Endodermal cell (in vitro differentiated cells): Measurements from ENCODE around the gene TPM4. TPM values are rescaled to one million over a fixed set of nuclear protein-coding genes. Genes with fewer than 3 reads are reported as not detected.

Experiments used
- DNase-seq: peaks from one replicate; pipeline ENCODE4 v3.0.0-alpha.2; 2017
- H3K27ac ChIP-seq: 2 replicates; pipeline ENCODE4 v1.5.1; 2013; ENCODE audit warnings: mild to moderate bottlenecking, low read depth, low read length, moderate library complexity
- H3K27me3 ChIP-seq: 2 replicates; pipeline ENCODE4 v1.6.1; 2013; ENCODE audit warnings: mild to moderate bottlenecking, low read length, moderate library complexity; ENCODE audit not compliant: insufficient read depth, control insufficient read depth, poor library complexity, severe bottlenecking
- H3K36me3 ChIP-seq: 2 replicates; pipeline ENCODE4 v1.7.0; 2013; ENCODE audit warnings: mild to moderate bottlenecking, low read length, moderate library complexity; ENCODE audit not compliant: control insufficient read depth, insufficient read depth
- H3K4me1 ChIP-seq: one replicate; pipeline ENCODE4 v1.7.0; 2013; ENCODE audit warnings: low read length; ENCODE audit not compliant: control insufficient read depth, insufficient read depth
- H3K4me3 ChIP-seq: 2 replicates; pipeline ENCODE4 v1.5.1; 2013; ENCODE audit warnings: mild to moderate bottlenecking, low read length, moderate library complexity
- H3K9ac ChIP-seq: 2 replicates; pipeline ENCODE4 v1.6.1; 2013; ENCODE audit warnings: mild to moderate bottlenecking, low read length, moderate library complexity; ENCODE audit not compliant: poor library complexity, severe bottlenecking; ENCODE audit errors: extremely low read depth
- H3K9me3 ChIP-seq: 2 replicates; pipeline ENCODE4 v1.6.1; 2013; ENCODE audit warnings: mild to moderate bottlenecking, low read length, moderate library complexity; ENCODE audit not compliant: control insufficient read depth
- H3K27ac Mint-ChIP-seq: 2 replicates; pipeline ENCODE4 v1.8.0; 2020; ENCODE audit warnings: mixed read lengths
- H3K27me3 Mint-ChIP-seq: 2 replicates; pipeline ENCODE4 v1.8.0; 2021; ENCODE audit warnings: mild to moderate bottlenecking, mixed read lengths; ENCODE audit not compliant: insufficient read depth
- H3K36me3 Mint-ChIP-seq: 2 replicates; pipeline ENCODE4 v1.8.0; 2020; ENCODE audit warnings: low read depth, mixed read lengths
- H3K4me1 Mint-ChIP-seq: 2 replicates; pipeline ENCODE4 v1.8.0; 2020; ENCODE audit warnings: mixed read lengths
- H3K4me3 Mint-ChIP-seq: 2 replicates; pipeline ENCODE4 v1.8.0; 2020; ENCODE audit warnings: mild to moderate bottlenecking, moderate library complexity, mixed read lengths
- H3K9me3 Mint-ChIP-seq: 2 replicates; pipeline ENCODE4 v1.8.0; 2020; ENCODE audit warnings: mild to moderate bottlenecking, mixed read lengths
- WGBS, 2 experiments: methylation state at CpG; one replicate each; pipeline versions ENCODE4 v1.1.5 to v1.1.7; 2013; ENCODE audit warnings: missing lambda C conversion rate in 2 of 2, mixed read lengths in 1 of 2; ENCODE audit not compliant: insufficient coverage in 1 of 2, insufficient read length in 1 of 2; 5-methylcytosine and 5-hydroxymethylcytosine counted together
- total RNA-seq, 2 donors: library from RNA; stranded (reverse); fragmentation: NEBNext Ultra II Directional in 1 of 2; extraction: Animal tissue kit (Norgen Biotek cat#: 25700) in 1 of 2; gene quantifications; 2 replicates in 1 of 2; 3 replicates in 1 of 2; pipeline ENCODE4 v1.2.1, GENCODE V29; 2021
- TF ChIP-seq, protein P1 (sequence below): fragments of 200-600 bp; sonication (generic); conservative IDR thresholded peaks from 2 replicates; pipeline ENCODE4 v1.5.0; 2021; ENCODE audit warnings: antibody characterized with exemption, mild to moderate bottlenecking

The TPM4 gene
- total RNA-seq, 2 donors from 2014 or later = 387 to 437 TPM

DNA sequence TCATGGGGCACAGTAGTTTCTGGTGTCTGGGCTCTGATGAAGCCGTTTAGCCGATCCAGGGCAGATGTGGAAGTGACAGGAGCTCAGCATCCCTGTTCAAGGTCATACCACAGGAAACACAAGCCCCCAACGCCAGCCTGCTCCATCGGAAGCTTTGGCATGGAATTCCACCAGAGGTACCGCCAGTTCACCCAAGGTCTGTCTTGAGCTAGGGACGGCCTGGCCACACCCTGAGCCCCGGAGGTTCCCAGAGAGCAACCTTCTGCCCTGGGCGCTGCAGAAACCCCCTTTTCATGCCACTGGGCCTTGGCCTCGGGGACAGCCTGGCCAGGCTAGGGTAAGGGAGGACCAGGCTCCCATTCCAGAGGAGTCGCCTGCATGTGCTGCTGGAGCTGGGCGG is 39.4 kb upstream of the TPM4 start:
- no peak overlapping the region for H3K27ac ChIP-seq
- Mint-ChIP-seq H3K36me3 (no peaks in the 10 kb centered on the region), H3K4me1 (no peaks in the 10 kb centered on the region), H3K9me3 (peaks cover 48% of the 10 kb centered on the region), H3K27ac (no peak overlapping the region), H3K4me3 (no peak overlapping the region), H3K27me3 (no peaks in the 10 kb centered on the region)
- no peaks in the 10 kb centered on the region for H3K9me3 ChIP-seq
- no peak for DNase-seq
- H3K4me3 ChIP-seq = no peak overlapping the region
- 81 to 98% methylated on average over 7 to 11 of the region's 11 CpGs for WGBS, 2 experiments
- H3K27me3 ChIP-seq = no peaks in the 10 kb centered on the region
- TF ChIP-seq, protein P1, sequence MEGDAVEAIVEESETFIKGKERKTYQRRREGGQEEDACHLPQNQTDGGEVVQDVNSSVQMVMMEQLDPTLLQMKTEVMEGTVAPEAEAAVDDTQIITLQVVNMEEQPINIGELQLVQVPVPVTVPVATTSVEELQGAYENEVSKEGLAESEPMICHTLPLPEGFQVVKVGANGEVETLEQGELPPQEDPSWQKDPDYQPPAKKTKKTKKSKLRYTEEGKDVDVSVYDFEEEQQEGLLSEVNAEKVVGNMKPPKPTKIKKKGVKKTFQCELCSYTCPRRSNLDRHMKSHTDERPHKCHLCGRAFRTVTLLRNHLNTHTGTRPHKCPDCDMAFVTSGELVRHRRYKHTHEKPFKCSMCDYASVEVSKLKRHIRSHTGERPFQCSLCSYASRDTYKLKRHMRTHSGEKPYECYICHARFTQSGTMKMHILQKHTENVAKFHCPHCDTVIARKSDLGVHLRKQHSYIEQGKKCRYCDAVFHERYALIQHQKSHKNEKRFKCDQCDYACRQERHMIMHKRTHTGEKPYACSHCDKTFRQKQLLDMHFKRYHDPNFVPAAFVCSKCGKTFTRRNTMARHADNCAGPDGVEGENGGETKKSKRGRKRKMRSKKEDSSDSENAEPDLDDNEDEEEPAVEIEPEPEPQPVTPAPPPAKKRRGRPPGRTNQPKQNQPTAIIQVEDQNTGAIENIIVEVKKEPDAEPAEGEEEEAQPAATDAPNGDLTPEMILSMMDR = no peak
- no peak overlapping the region for H3K9ac ChIP-seq
- no peaks in the 10 kb centered on the region for H3K36me3 ChIP-seq
- no peaks in the 10 kb centered on the region for H3K4me1 ChIP-seq

DNA sequence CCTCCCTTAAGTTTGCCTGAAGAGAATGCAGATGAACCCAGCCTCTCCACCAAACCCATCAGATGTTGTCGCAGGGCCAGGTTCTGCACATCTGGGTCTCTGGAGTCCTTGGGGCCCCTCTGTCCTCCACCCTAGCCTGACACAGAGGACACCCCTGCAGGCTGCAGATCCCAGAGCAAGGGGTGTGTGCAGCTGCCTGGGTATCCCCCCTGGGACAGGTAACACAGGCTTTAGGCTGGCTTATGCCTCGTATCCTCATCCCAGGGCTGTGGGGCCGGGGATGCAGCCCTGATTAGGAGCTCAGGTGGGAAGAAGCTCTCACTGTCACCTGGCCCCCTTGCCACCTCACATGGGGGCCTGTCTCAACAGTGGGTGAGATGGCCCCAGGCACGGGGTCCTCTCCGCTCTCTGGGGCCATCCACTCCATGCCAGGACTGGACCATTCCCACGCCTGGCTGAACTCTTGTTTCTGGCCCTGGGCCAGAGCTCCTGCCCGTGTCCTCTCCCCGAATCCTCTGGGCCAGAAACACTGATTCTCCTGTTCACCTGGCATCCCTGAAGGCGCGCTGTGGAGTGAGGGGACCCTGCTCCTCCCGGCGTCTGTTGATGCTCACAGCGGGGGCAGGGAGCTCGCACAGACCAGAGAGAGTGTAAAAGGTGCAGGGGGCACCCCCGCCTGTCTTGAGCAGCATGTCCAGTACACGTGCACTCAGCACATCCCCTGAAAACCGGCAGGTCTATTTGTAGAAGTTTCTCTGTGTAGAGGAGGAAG is 38.7 kb upstream of the TPM4 start:
- H3K9me3 Mint-ChIP-seq = peaks cover 41% of the 10 kb centered on the region
- H3K27ac Mint-ChIP-seq = no peak overlapping the region
- Histone ChIP-seq H3K27me3 (peaks cover 4% of the 10 kb centered on the region), H3K4me1 (no peaks in the 10 kb centered on the region), H3K9me3 (no peaks in the 10 kb centered on the region), H3K36me3 (no peaks in the 10 kb centered on the region), H3K27ac (no peak overlapping the region), H3K9ac (no peak overlapping the region), H3K4me3 (no peak overlapping the region)
- H3K27me3 Mint-ChIP-seq = peaks cover 6% of the 10 kb centered on the region
- no peak overlapping the region for H3K4me3 Mint-ChIP-seq
- H3K4me1 Mint-ChIP-seq = no peaks in the 10 kb centered on the region
- no peaks in the 10 kb centered on the region for H3K36me3 Mint-ChIP-seq
- TF ChIP-seq, protein P1 = no peak
- DNase-seq = peak; percentile 33
- 81 to 88% methylated on average over 11 to 17 of the region's 17 CpGs for WGBS, 2 experiments

DNA sequence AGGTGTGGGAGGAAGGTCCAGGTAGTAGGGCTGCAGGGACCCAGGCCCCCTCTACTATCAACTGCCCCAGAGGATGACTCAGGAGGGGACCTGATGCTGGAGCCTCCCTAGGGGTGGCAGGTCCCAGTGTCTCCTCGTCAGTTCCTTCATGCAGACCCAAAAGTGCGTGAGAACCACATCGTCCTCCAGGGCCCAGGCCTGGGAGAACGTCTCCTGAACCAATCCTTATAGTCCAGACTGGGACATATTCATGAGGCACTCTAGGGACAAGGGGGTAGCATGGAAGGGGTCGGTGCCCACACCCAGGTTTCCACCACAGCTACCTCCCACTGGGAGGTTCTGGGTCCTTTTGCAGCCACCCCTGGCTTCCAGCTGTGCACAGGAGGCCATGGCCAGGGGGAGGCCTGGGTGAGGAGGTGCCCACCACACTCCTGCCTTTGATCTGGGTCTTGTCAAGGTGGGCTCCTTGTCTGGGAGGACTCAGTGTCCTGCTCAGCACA is 38.0 kb upstream of the TPM4 start:
- H3K27ac Mint-ChIP-seq = no peak overlapping the region
- peaks cover 35% of the 10 kb centered on the region for H3K9me3 Mint-ChIP-seq
- no peak overlapping the region for H3K4me3 Mint-ChIP-seq
- TF ChIP-seq, protein P1 = no peak
- H3K9me3 ChIP-seq = no peaks in the 10 kb centered on the region
- no peaks in the 10 kb centered on the region for H3K36me3 Mint-ChIP-seq
- no peak overlapping the region for H3K4me3 ChIP-seq
- 75 to 95% methylated on average over 4 to 5 of the region's 5 CpGs for WGBS, 2 experiments
- no peak overlapping the region for H3K9ac ChIP-seq
- DNase-seq = no peak
- H3K27ac ChIP-seq = no peak overlapping the region
- peaks cover 10% of the 10 kb centered on the region for H3K27me3 Mint-ChIP-seq
- H3K36me3 ChIP-seq = no peaks in the 10 kb centered on the region
- peaks cover 6% of the 10 kb centered on the region for H3K27me3 ChIP-seq
- no peaks in the 10 kb centered on the region for H3K4me1 ChIP-seq
- H3K4me1 Mint-ChIP-seq = no peaks in the 10 kb centered on the region
